ENCODE measurements around the gene MCM5.

MCM5 gene

GRCh38 chr22:35400501-35400790, 506 bp downstream of the MCM5 start:
- TF ChIP-seq Cebpa-rat (IDR thresholded peaks at IDR 0.05) = no peak
- Histone ChIP-seq H3K4me3 (peak overlapping the region; percentile 82 to 97 (median 90)), H3K9me3 (replicated peaks in 1 of 11) (no peaks in the 10 kb centered on the region), H3K27me3 (no peaks in the 10 kb centered on the region), H4K20me1 (no peaks in the 10 kb centered on the region), H3K27ac (peak overlapping the region in 10 of 11 experiments; percentile 74 to 98 (median 95); a peak in 21 of 22 replicates), H3K4me1 (peaks cover 58 to 89% (median 77%) of the 10 kb centered on the region in 10 experiments), H3K36me3 (peaks cover 8 to 47% (median 44%) of the 10 kb centered on the region in 11 experiments; a peak in 20 of 22 replicates), H3K4me2 (peak overlapping the region; percentile 85 to 100 (median 97)), H3K9ac (peak overlapping the region; percentile 82 to 99 (median 96))

DNA sequence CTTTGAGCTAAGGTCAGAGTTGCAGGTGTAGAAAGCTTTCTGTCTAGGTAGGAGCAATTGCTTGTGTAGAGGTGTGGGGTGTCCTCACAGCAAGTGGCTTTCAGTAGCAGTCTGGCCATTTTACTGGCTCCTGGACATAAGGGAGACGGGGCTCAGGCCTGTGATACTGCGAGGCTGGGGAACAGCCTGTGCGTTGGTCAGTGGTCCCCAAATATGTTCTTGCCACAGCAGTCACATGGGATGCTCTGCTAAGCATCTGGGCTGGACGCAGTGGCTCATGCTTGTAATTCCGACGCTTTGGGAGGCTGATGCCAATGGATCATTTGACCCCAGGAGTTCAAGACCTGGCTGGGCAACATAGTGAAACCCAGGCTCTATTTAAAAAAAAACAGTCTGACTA, 1.9 kb downstream of the MCM5 start:
- Histone ChIP-seq H4K20me1 (no peaks in the 10 kb centered on the region), H3K4me3 (peak overlapping the region in 8 of 10 experiments; percentile 82 to 97 (median 90); a peak in 10 of 20 replicates), H3K9me3 (replicated peaks in 1 of 11) (no peaks in the 10 kb centered on the region), H3K4me1 (peaks cover 52 to 86% (median 73%) of the 10 kb centered on the region in 10 experiments), H3K9ac (peak overlapping the region in 9 of 11 experiments; percentile 82 to 99 (median 96); a peak in 17 of 22 replicates), H3K27ac (peak overlapping the region in 7 of 11 experiments; percentile 18 to 98 (median 49); a peak in 9 of 22 replicates), H3K4me2 (peak overlapping the region; percentile 85 to 100 (median 97)), H3K36me3 (peaks cover 8 to 61% (median 58%) of the 10 kb centered on the region in 11 experiments; a peak in 20 of 22 replicates), H3K27me3 (no peaks in the 10 kb centered on the region)
- no peak for TF ChIP-seq Cebpa-rat (IDR thresholded peaks at IDR 0.05)

GRCh38 chr22:35403356-35403755, 3.4 kb downstream of the MCM5 start:
- peaks cover 37 to 86% (median 73%) of the 10 kb centered on the region in 10 experiments for H3K4me1 ChIP-seq
- peak overlapping the region in 10 of 11 experiments; percentile 2 to 98 (median 94); a peak in 15 of 22 replicates for H3K4me2 ChIP-seq
- H3K4me3 ChIP-seq = peak overlapping the region in 2 of 10 experiments; percentile 89 to 90; a peak in 1 of 20 replicates
- peaks cover 12 to 76% (median 73%) of the 10 kb centered on the region in 11 experiments; a peak in 21 of 22 replicates for H3K36me3 ChIP-seq
- TF ChIP-seq Cebpa-rat (IDR thresholded peaks at IDR 0.05) = no peak
- H3K27me3 ChIP-seq = no peaks in the 10 kb centered on the region
- H3K9me3 ChIP-seq (replicated peaks in 1 of 11) = no peaks in the 10 kb centered on the region
- H3K9ac ChIP-seq = peak overlapping the region in 9 of 11 experiments; percentile 2 to 99 (median 96); a peak in 11 of 22 replicates
- peak overlapping the region in 5 of 11 experiments; percentile 9 to 98 (median 30); a peak in 8 of 22 replicates for H3K27ac ChIP-seq
- H4K20me1 ChIP-seq = no peaks in the 10 kb centered on the region

GRCh38 chr22:35404176-35404575, 4.2 kb downstream of the MCM5 start:
- Histone ChIP-seq H3K36me3 (peaks cover 15 to 84% (median 81%) of the 10 kb centered on the region in 11 experiments; a peak in 21 of 22 replicates), H3K9ac (peak overlapping the region in 8 of 11 experiments; percentile 0 to 98 (median 22); a peak in 10 of 22 replicates)

GRCh38 chr22:35406443-35406842, 6.5 kb downstream of the MCM5 start:
- H4K20me1 ChIP-seq = peaks cover 0 to 11% (median 0%) of the 10 kb centered on the region in 11 experiments; a peak in 3 of 22 replicates
- peaks cover 43 to 92% (median 83%) of the 10 kb centered on the region in 10 experiments for H3K4me1 ChIP-seq
- peaks cover 15 to 96% (median 90%) of the 10 kb centered on the region in 11 experiments; a peak in 21 of 22 replicates for H3K36me3 ChIP-seq
- H3K9ac ChIP-seq = peak overlapping the region in 5 of 11 experiments; percentile 5 to 82 (median 44); a peak in 8 of 22 replicates
- H3K27me3 ChIP-seq = no peaks in the 10 kb centered on the region
- H3K4me2 ChIP-seq = peak overlapping the region in 8 of 11 experiments; percentile 10 to 98 (median 84); a peak in 13 of 22 replicates
- no peak overlapping the region for H3K4me3 ChIP-seq
- TF ChIP-seq Cebpa-rat (IDR thresholded peaks at IDR 0.05) = no peak
- peak overlapping the region in 9 of 11 experiments; percentile 4 to 95 (median 92); a peak in 16 of 22 replicates for H3K27ac ChIP-seq
- no peaks in the 10 kb centered on the region for H3K9me3 ChIP-seq (replicated peaks in 1 of 11)

More at GRCh38 chr22:35404176-35404575, 4.2 kb downstream of the MCM5 start:
- Histone ChIP-seq H4K20me1 (no peaks in the 10 kb centered on the region), H3K4me3 (no peak overlapping the region), H3K27me3 (no peaks in the 10 kb centered on the region), H3K9me3 (replicated peaks in 1 of 11) (no peaks in the 10 kb centered on the region), H3K4me2 (peak overlapping the region in 4 of 11 experiments; percentile 20 to 86 (median 54); a peak in 3 of 22 replicates), H3K4me1 (peaks cover 34 to 86% (median 77%) of the 10 kb centered on the region in 10 experiments), H3K27ac (peak overlapping the region in 5 of 11 experiments; percentile 30 to 50 (median 39); a peak in 8 of 22 replicates)
- no peak for TF ChIP-seq Cebpa-rat (IDR thresholded peaks at IDR 0.05)

DNA sequence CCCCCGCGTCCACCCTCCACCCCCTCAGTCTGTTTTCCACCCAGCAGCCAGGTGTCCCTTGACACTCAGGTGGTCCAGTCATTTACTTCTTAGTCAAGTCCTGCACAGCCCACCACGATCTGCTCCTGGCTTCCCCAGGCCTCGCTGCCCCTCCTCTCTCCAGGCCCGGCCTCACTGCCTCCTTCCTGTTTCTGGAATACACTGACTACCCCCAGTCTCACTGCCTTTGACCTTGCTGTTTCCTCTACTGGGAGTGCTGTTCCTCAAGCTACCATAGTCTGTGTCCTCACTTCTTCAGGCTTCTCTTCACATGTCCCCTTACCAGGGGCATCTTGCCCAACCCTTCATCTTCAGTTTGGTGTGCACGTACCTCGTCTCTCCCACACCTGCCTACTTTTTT, 7.4 kb downstream of the MCM5 start:
- Histone ChIP-seq H3K9ac (peak overlapping the region in 6 of 11 experiments; percentile 5 to 82 (median 24); a peak in 6 of 22 replicates), H3K27ac (peak overlapping the region; percentile 10 to 95 (median 91); a peak in 18 of 22 replicates), H3K27me3 (no peaks in the 10 kb centered on the region), H3K4me2 (peak overlapping the region in 8 of 11 experiments; percentile 13 to 98 (median 89); a peak in 13 of 22 replicates), H3K36me3 (peaks cover 22 to 96% (median 92%) of the 10 kb centered on the region in 11 experiments; a peak in 21 of 22 replicates), H3K4me3 (peak overlapping the region in 1 of 10 experiments; percentile 20; a peak in 1 of 20 replicates), H3K9me3 (replicated peaks in 1 of 11) (no peaks in the 10 kb centered on the region), H4K20me1 (peaks cover 0 to 16% (median 0%) of the 10 kb centered on the region in 11 experiments; a peak in 6 of 22 replicates), H3K4me1 (peaks cover 37 to 92% (median 84%) of the 10 kb centered on the region in 10 experiments)
- no peak for TF ChIP-seq Cebpa-rat (IDR thresholded peaks at IDR 0.05)

GRCh38 chr22:35409783-35410662, 10.1 kb downstream of the MCM5 start:
- peaks cover 28 to 76% (median 66%) of the 10 kb centered on the region in 10 experiments for H3K4me1 ChIP-seq
- no peaks in the 10 kb centered on the region for H3K9me3 ChIP-seq (replicated peaks in 1 of 11)

GRCh38 chr22:35410663-35411034, 10.7 kb downstream of the MCM5 start:
- Histone ChIP-seq H3K4me3 (peak overlapping the region; percentile 4 to 61 (median 34); a peak in 15 of 20 replicates), H3K9ac (peak overlapping the region; percentile 73 to 85 (median 81)), H3K4me2 (peak overlapping the region; percentile 82 to 98 (median 93)), H3K36me3 (peaks cover 44 to 95% (median 92%) of the 10 kb centered on the region in 11 experiments), H3K9me3 (replicated peaks in 1 of 11) (no peaks in the 10 kb centered on the region), H4K20me1 (peaks cover 0 to 35% (median 12%) of the 10 kb centered on the region in 11 experiments; a peak in 9 of 22 replicates), H3K27ac (peak overlapping the region; percentile 84 to 95 (median 92)), H3K4me1 (peaks cover 28 to 76% (median 66%) of the 10 kb centered on the region in 10 experiments), H3K27me3 (no peaks in the 10 kb centered on the region)
- TF ChIP-seq Cebpa-rat (IDR thresholded peaks at IDR 0.05) = no peak

More at GRCh38 chr22:35409783-35410662, 10.1 kb downstream of the MCM5 start:
- Histone ChIP-seq H3K4me3 (peak overlapping the region; percentile 4 to 61 (median 34); a peak in 14 of 20 replicates), H3K27me3 (no peaks in the 10 kb centered on the region), H4K20me1 (peaks cover 0 to 29% (median 8%) of the 10 kb centered on the region in 11 experiments; a peak in 8 of 22 replicates), H3K27ac (peak overlapping the region; percentile 84 to 95 (median 92)), H3K4me2 (peak overlapping the region; percentile 82 to 98 (median 93)), H3K9ac (peak overlapping the region; percentile 73 to 85 (median 81)), H3K36me3 (peaks cover 37 to 95% (median 92%) of the 10 kb centered on the region in 11 experiments)
- peak in 8 of 11 experiments; percentile 39 to 74 (median 64); a peak in 12 of 22 replicates for TF ChIP-seq Cebpa-rat (IDR thresholded peaks at IDR 0.05)
